NB4 (cell line): ENCODE data around the gene GNB1L.

ENCODE experiments used
- CTCF ChIP-seq: IDR thresholded peaks from one replicate; pipeline ENCODE4 v1.5.1; 2012; ENCODE audit warnings: low read depth, low read length
- POLR2A ChIP-seq: IDR thresholded peaks from 2 replicates; pipeline ENCODE4 v1.6.1; 2011; ENCODE audit warnings: mild to moderate bottlenecking; ENCODE audit not compliant: insufficient read length; ENCODE audit errors: extremely low read depth

- TF ChIP-seq POLR2A (no peak), CTCF (no peak)
Observed at GRCh38 chr22:19738664-19739447, 115.8 kb downstream of the GNB1L start.
